HepG2 (cell line): ENCODE measurements around the gene CD300LF. TPM values are rescaled to one million over a fixed set of nuclear protein-coding genes. Genes with fewer than 3 reads are reported as not detected.

Experiments used
- ATAC-seq: fragments of 200-7000 bp; cut with Tn5 transposase; 3 replicates; pipeline ENCODE4 v1.9.1; 2020; ENCODE audit warnings: mild to moderate bottlenecking, moderate library complexity
- BruUV-seq: library from RNA; stranded (reverse); fragments of 400-500 nt; replicated peaks from 2 replicates; lab custom pipeline; 2021; lab: Mats Ljungman, UMichigan
- CTCF ChIA-PET: fragments of 300-600 bp; formaldehyde crosslinking; extraction: SDS; loops from one replicate; lab custom pipeline; 2021; ENCODE audit warnings: low total read pairs, inconsistent platforms, low intra/inter-chr PET ratio; lab: Yijun Ruan, JAX
- POLR2A ChIA-PET: fragments of 350-600 bp; sonication (Branson Sonifier 250); formaldehyde crosslinking; loops from one replicate; lab custom pipeline; 2020; ENCODE audit warnings: antibody characterized with exemption, inconsistent platforms; lab: Yijun Ruan, JAX
- DNase-seq: peaks from one replicate; pipeline ENCODE4 v3.0.0-alpha.2; 2015; ENCODE audit warnings: low spot score
- FAIRE-seq: peaks from 3 replicates; lab custom pipeline; 2011; peaks lifted over from hg19 to GRCh38; lab: Jason Lieb, UNC
- H2AFZ ChIP-seq: one replicate; pipeline ENCODE4 v1.6.1; 2011; ENCODE audit warnings: low read length, inconsistent platforms
- H3K27ac ChIP-seq: fragments of 300-600 bp; 3 replicates; pipeline ENCODE4 v1.8.0; 2011; ENCODE audit warnings: mixed run types, mild to moderate bottlenecking, mixed read lengths, low read length, inconsistent platforms; ENCODE audit not compliant: insufficient read depth; ENCODE audit errors: extremely low read length
- H3K27me3 ChIP-seq, 2 experiments: fragments of 200-600 bp in 1 of 2; 2 replicates in 1 of 2; 3 replicates in 1 of 2; pipeline versions ENCODE4 v1.6.0 to v1.8.0; 2011; ENCODE audit warnings: low read length in 2 of 2, mild to moderate bottlenecking in 2 of 2, moderate library complexity in 2 of 2, inconsistent platforms in 1 of 2; ENCODE audit not compliant: insufficient read depth in 2 of 2, control insufficient read depth in 1 of 2
- H3K36me3 ChIP-seq, 2 experiments: fragments of 200-600 bp in 1 of 2; replicated peaks in 1 of 2; 2 replicates in 1 of 2; 3 replicates in 1 of 2; pipeline versions ENCODE4 v1.5.1 to v1.8.0; 2011; ENCODE audit warnings: low read length in 2 of 2, inconsistent platforms in 1 of 2; ENCODE audit not compliant: insufficient read depth in 2 of 2, control insufficient read depth in 1 of 2
- H3K4me1 ChIP-seq: 2 replicates; pipeline ENCODE4 v1.5.1; 2012; ENCODE audit warnings: low read length, inconsistent platforms; ENCODE audit not compliant: insufficient read depth
- H3K4me2 ChIP-seq: 2 replicates; pipeline ENCODE4 v1.6.0; 2011; ENCODE audit warnings: low read depth, low read length, inconsistent platforms
- H3K4me3 ChIP-seq, 3 experiments: fragments of 200-600 bp in 1 of 3; sonication (generic), shearing (Covaris generic) in 1 of 3; replicated peaks in 1 of 3; 2 replicates each; pipeline ENCODE4 v1.5.1; 2011 to 2016; ENCODE audit warnings: low read length in 3 of 3, inconsistent platforms in 2 of 3, low read depth in 2 of 3, mild to moderate bottlenecking in 2 of 3, control low read depth in 1 of 3, mixed read lengths in 1 of 3; ENCODE audit not compliant: insufficient read depth in 1 of 3
- H3K79me2 ChIP-seq: one replicate; pipeline ENCODE4 v1.6.1; 2011; ENCODE audit warnings: low read length, inconsistent platforms; ENCODE audit not compliant: insufficient read depth
- H3K9ac ChIP-seq: 2 replicates; pipeline ENCODE4 v1.6.0; 2011; ENCODE audit warnings: mild to moderate bottlenecking, low read depth, low read length, inconsistent platforms; ENCODE audit not compliant: insufficient read depth
- H3K9me3 ChIP-seq: 2 replicates; pipeline ENCODE4 v1.5.1; 2012; ENCODE audit warnings: mild to moderate bottlenecking, low read length
- H4K20me1 ChIP-seq: 2 replicates; pipeline ENCODE4 v1.6.0; 2011; ENCODE audit warnings: inconsistent platforms, mild to moderate bottlenecking, low read length, moderate library complexity; ENCODE audit not compliant: insufficient read depth
- ASH2L ChIP-seq: fragments of 300-600, 200-600 bp; sonication (generic); IDR thresholded peaks from 2 replicates; pipeline ENCODE4 v1.7.0; 2017; ENCODE audit warnings: low read depth, mild to moderate bottlenecking, moderate library complexity, mixed read lengths, low read length; ENCODE audit not compliant: insufficient read length
- DMAP1 ChIP-seq: IDR thresholded peaks from 2 replicates; pipeline ENCODE4 v1.6.1; 2016
- HOXA5 ChIP-seq: sonication (generic); formaldehyde crosslinking; IDR thresholded peaks from 2 replicates; pipeline ENCODE4 v1.4.0; 2020; ENCODE audit warnings: missing genetic modification reagents
- ZFP37 ChIP-seq: sonication (generic); formaldehyde crosslinking; IDR thresholded peaks from 2 replicates; pipeline ENCODE4 v1.4.0; 2020; ENCODE audit warnings: missing genetic modification reagents, borderline replicate concordance
- ZMYM4 ChIP-seq: sonication (generic); formaldehyde crosslinking; IDR thresholded peaks from 2 replicates; pipeline ENCODE4 v1.8.1; 2023; ENCODE audit warnings: mild to moderate bottlenecking, missing genetic modification reagents
- ZNF207 ChIP-seq: fragments of 450-650 bp; IDR thresholded peaks from 2 replicates; pipeline ENCODE4 v1.6.1; 2016; ENCODE audit warnings: antibody characterized with exemption, borderline replicate concordance
- ZNF260 ChIP-seq: sonication (generic); formaldehyde crosslinking; IDR thresholded peaks from 2 replicates; pipeline ENCODE4 v1.4.0; 2020; ENCODE audit warnings: missing genetic modification reagents, low read depth, mild to moderate bottlenecking, borderline replicate concordance
- ZNF557 ChIP-seq: sonication (generic); formaldehyde crosslinking; IDR thresholded peaks from 2 replicates; pipeline ENCODE4 v1.4.0; 2020; ENCODE audit warnings: missing genetic modification reagents
- ZNF775 ChIP-seq: sonication (generic); formaldehyde crosslinking; IDR thresholded peaks from 2 replicates; pipeline ENCODE4 v1.4.0; 2020; ENCODE audit warnings: missing genetic modification reagents, mild to moderate bottlenecking, moderate library complexity, borderline replicate concordance
- WGBS: methylation state at CpG from one replicate; pipeline ENCODE4 v1.1.6; 2017; ENCODE audit warnings: low lambda C conversion rate; 5-methylcytosine and 5-hydroxymethylcytosine counted together
- in situ Hi-C: cut with HindIII; loops from 2 replicates; pipeline ENCODE4 v1.10.0; 2017; ENCODE audit warnings: low pct_unique_long_range_greater_than_20kb; ENCODE audit not compliant: extremely low pct_ligation_motif_present
- intact Hi-C: fragments of 100-400 bp; cut with micrococcal nuclease; formaldehyde crosslinking; loops from one replicate; pipeline ENCODE4 v1.10.0; 2022; ENCODE audit not compliant: unreplicated experiment
- polyA plus RNA-seq, 8 experiments: library from polyadenylated mRNA; depleted of rRNA in 3 of 8; stranded (reverse) in 7 of 8; unstranded in 1 of 8; fragments of >200 nt; fragmentation: Illumina TruSeq in 4 of 8; extraction: Trizol in 4 of 8; gene quantifications; 2 replicates each; pipeline versions ENCODE4 v1.2.1 to v1.2.3, GENCODE V29; 2011 to 2016; ENCODE audit warnings: low read depth in 4 of 8, missing spikeins in 1 of 8, mixed read lengths in 1 of 8; ENCODE audit not compliant: insufficient read depth in 1 of 8
- total RNA-seq, 5 experiments: library from RNA; depleted of rRNA; stranded (reverse); fragments of >200 nt; fragmentation: Illumina TruSeq; extraction: Trizol; gene quantifications; 2 replicates each; pipeline ENCODE4 v1.2.3, GENCODE V29; 2016; ENCODE audit warnings: low read depth in 1 of 5
- TF ChIP-seq, protein P1 (sequence below): sonication (generic); formaldehyde crosslinking; IDR thresholded peaks from 2 replicates; pipeline ENCODE4 v1.8.0; 2022; ENCODE audit warnings: mild to moderate bottlenecking, missing genetic modification reagents, moderate library complexity
- TF ChIP-seq, protein P2 (sequence below): sonication (generic); formaldehyde crosslinking; IDR thresholded peaks from 2 replicates; pipeline ENCODE4 v1.5.1; 2020; ENCODE audit warnings: missing genetic modification reagents, mild to moderate bottlenecking, borderline replicate concordance
- TF ChIP-seq, protein P3 (sequence below): sonication (generic); formaldehyde crosslinking; IDR thresholded peaks from 2 replicates; pipeline ENCODE4 v1.9.0; 2022; ENCODE audit warnings: missing genetic modification reagents, mild to moderate bottlenecking, borderline replicate concordance
- TF ChIP-seq, protein P4 (sequence below): sonication (generic); formaldehyde crosslinking; IDR thresholded peaks from 2 replicates; pipeline ENCODE4 v1.4.0; 2020; ENCODE audit warnings: missing genetic modification reagents
- TF ChIP-seq, protein P5 (sequence below): sonication (generic); formaldehyde crosslinking; IDR thresholded peaks from 2 replicates; pipeline ENCODE4 v1.8.0; 2022; ENCODE audit warnings: low read depth, missing genetic modification reagents
- TF ChIP-seq, protein P6 (sequence below): sonication (generic); formaldehyde crosslinking; conservative IDR thresholded peaks from 2 replicates; pipeline ENCODE4 v1.8.1; 2023; ENCODE audit warnings: missing genetic modification reagents

Gene CD300LF
- total and polyA plus RNA-seq, 2 of the 13 experiments (the other 11 are each of a cell fraction or from before 2014, with no cell fraction given): not detected

DNA sequence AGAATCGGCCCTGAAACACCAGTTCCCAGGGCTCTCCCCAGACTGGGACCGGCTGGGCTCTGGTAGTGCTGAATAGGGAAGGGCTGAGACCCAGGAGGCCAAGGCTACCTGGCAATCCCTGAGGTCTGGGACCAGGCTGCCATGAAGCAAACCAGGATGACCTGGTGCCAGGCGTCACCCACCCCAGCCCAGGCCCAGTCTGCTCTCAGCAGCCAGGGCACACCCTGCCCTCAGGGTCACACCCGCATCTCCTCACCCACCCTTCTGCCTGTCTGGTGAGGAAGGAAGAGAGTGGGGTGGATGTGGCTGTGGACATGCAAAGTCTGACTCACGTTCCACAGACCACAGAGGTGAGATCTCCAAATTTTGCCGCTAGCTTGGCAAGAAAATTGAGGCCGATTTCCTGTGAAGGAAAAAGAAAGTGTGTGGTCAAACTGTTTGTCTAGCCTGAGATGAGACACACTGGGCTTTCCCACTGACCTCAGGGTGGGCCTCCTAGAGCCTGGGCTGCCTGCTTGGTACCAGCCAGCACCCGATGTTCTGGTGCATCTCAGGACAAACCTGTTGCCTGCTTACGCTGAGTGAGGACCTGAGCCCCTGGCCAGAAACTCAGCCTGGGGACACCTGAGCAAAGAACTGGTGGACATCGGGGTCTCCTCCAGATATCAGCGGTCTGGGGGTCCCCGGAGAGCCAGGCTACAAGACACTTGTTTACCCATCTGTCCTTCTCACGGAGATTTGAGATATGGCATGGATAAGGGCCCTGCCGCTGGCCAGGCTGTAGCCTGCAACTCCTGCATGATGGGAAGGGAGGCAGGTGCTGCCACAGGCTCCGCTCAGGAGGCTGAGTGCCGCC lies 18.0 kb upstream of the CD300LF start:
- no peaks in the 10 kb centered on the region for H3K36me3 ChIP-seq
- peaks cover 9% of the 10 kb centered on the region; the same call in 1 of the 2 replicates for H3K9me3 ChIP-seq
- no peaks in the 10 kb centered on the region for H3K79me2 ChIP-seq
- no peaks in the 10 kb centered on the region for H4K20me1 ChIP-seq
- ChIA-PET POLR2A (no interaction called here), CTCF (no interaction called here)
- no TSS peak for BruUV-seq
- WGBS: 25% methylated on average over 13 of the region's 16 CpGs
- H3K9ac ChIP-seq: no peak overlapping the region
- no peak overlapping the region for H3K4me2 ChIP-seq
- intact Hi-C loops: no loop called here
- H2AFZ ChIP-seq: no peak overlapping the region
- DNase-seq: no peak
- peaks cover 7% of the 10 kb centered on the region for H3K4me1 ChIP-seq
- ATAC-seq: no peak
- no peak overlapping the region for H3K27ac ChIP-seq
- H3K27me3 ChIP-seq: peaks cover 5 to 41% of the 10 kb centered on the region in 2 experiments; a peak in 4 of 5 replicates
- in situ Hi-C loops: no loop called here
- no peak overlapping the region for H3K4me3 ChIP-seq
- no peak for FAIRE-seq
- TF ChIP-seq, protein P1, sequence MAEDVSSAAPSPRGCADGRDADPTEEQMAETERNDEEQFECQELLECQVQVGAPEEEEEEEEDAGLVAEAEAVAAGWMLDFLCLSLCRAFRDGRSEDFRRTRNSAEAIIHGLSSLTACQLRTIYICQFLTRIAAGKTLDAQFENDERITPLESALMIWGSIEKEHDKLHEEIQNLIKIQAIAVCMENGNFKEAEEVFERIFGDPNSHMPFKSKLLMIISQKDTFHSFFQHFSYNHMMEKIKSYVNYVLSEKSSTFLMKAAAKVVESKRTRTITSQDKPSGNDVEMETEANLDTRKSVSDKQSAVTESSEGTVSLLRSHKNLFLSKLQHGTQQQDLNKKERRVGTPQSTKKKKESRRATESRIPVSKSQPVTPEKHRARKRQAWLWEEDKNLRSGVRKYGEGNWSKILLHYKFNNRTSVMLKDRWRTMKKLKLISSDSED (CRISPR knock-in tag): no peak
- no peak for TF ChIP-seq ASH2L
- TF ChIP-seq, protein P2, sequence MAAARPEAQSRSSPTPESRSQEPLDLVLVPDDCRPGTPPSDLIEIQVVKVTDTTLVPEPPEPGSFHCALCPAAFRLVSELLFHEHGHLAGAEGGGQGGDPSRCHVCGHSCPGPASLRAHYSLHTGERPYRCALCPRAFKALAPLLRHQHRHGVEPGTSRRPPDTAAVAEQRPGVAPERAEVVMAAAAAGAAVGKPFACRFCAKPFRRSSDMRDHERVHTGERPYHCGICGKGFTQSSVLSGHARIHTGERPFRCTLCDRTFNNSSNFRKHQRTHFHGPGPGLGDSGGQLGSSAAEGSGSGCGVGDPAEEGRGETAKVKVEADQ (CRISPR knock-in tag): no peak
- no peak for TF ChIP-seq ZFP37 (CRISPR knock-in tag)
- TF ChIP-seq, protein P3, sequence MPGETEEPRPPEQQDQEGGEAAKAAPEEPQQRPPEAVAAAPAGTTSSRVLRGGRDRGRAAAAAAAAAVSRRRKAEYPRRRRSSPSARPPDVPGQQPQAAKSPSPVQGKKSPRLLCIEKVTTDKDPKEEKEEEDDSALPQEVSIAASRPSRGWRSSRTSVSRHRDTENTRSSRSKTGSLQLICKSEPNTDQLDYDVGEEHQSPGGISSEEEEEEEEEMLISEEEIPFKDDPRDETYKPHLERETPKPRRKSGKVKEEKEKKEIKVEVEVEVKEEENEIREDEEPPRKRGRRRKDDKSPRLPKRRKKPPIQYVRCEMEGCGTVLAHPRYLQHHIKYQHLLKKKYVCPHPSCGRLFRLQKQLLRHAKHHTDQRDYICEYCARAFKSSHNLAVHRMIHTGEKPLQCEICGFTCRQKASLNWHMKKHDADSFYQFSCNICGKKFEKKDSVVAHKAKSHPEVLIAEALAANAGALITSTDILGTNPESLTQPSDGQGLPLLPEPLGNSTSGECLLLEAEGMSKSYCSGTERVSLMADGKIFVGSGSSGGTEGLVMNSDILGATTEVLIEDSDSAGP (CRISPR knock-in tag): no peak
- TF ChIP-seq HOXA5 (CRISPR knock-in tag): no peak
- TF ChIP-seq, protein P4, sequence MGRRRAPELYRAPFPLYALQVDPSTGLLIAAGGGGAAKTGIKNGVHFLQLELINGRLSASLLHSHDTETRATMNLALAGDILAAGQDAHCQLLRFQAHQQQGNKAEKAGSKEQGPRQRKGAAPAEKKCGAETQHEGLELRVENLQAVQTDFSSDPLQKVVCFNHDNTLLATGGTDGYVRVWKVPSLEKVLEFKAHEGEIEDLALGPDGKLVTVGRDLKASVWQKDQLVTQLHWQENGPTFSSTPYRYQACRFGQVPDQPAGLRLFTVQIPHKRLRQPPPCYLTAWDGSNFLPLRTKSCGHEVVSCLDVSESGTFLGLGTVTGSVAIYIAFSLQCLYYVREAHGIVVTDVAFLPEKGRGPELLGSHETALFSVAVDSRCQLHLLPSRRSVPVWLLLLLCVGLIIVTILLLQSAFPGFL: no peak
- TF ChIP-seq, protein P5, sequence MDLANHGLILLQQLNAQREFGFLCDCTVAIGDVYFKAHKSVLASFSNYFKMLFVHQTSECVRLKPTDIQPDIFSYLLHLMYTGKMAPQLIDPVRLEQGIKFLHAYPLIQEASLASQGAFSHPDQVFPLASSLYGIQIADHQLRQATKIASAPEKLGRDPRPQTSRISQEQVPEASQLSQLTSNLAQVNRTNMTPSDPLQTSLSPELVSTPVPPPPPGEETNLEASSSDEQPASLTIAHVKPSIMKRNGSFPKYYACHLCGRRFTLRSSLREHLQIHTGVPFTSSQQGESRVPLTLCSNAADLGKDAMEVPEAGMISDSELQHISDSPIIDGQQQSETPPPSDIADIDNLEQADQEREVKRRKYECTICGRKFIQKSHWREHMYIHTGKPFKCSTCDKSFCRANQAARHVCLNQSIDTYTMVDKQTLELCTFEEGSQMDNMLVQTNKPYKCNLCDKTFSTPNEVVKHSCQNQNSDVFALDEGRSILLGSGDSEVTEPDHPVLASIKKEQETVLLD: no peak
- no peak for TF ChIP-seq ZNF207
- no peak for TF ChIP-seq ZNF775 (CRISPR knock-in tag)
- TF ChIP-seq ZMYM4: no peak
- no peak for TF ChIP-seq DMAP1 (CRISPR knock-in tag)
- TF ChIP-seq ZNF557 (CRISPR knock-in tag): no peak
- TF ChIP-seq ZNF260 (CRISPR knock-in tag): no peak
- TF ChIP-seq, protein P6, sequence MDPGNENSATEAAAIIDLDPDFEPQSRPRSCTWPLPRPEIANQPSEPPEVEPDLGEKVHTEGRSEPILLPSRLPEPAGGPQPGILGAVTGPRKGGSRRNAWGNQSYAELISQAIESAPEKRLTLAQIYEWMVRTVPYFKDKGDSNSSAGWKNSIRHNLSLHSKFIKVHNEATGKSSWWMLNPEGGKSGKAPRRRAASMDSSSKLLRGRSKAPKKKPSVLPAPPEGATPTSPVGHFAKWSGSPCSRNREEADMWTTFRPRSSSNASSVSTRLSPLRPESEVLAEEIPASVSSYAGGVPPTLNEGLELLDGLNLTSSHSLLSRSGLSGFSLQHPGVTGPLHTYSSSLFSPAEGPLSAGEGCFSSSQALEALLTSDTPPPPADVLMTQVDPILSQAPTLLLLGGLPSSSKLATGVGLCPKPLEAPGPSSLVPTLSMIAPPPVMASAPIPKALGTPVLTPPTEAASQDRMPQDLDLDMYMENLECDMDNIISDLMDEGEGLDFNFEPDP (CRISPR knock-in tag): no peak
